Measurements from ENCODE around the gene ARHGAP24. TPM values are rescaled to one million over a fixed set of nuclear protein-coding genes. Genes with fewer than 3 reads are reported as not detected.
"Not testable (repeated sequence)": the region's sequence is repeated elsewhere in the genome, so short reads cannot be mapped to it uniquely, and the experiment has no call there.

Gene ARHGAP24
- total and polyA plus RNA-seq, 9 donors: 6.6 to 16.7 (median 10.0) TPM

DNA sequence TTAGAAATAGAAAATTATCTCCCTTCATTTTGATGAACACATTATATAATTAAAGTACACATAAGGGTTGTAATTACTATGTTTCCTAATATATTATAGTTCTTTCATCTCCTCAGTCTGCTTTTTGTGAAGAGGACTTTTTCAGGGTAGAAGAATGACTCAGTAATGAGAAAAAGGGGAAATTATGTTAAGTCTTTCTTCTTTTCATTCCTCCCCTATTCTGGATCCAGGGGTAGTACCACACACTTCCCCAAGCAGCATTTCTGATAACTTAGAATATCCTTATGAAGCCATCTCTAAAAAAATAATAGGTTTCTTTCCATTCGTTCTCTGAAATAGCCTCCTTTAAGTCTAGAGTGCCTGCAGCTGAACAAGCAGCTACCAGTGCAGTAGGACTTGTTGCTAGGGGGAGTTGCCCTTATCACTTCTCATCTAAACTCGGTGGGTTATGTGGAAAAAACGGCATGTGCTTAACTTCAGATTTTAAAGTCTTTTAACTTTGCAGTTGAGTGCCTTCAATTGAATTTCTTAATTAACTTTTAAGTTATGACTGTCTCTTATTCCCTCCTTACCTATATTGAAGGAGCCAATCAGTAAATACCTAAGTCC, 184.8 kb downstream of the ARHGAP24 start:
- H3K27me3 ChIP-seq: no peaks in the 10 kb centered on the region
- no peaks in the 10 kb centered on the region for H3K9me3 ChIP-seq
- TF ChIP-seq, protein P1, sequence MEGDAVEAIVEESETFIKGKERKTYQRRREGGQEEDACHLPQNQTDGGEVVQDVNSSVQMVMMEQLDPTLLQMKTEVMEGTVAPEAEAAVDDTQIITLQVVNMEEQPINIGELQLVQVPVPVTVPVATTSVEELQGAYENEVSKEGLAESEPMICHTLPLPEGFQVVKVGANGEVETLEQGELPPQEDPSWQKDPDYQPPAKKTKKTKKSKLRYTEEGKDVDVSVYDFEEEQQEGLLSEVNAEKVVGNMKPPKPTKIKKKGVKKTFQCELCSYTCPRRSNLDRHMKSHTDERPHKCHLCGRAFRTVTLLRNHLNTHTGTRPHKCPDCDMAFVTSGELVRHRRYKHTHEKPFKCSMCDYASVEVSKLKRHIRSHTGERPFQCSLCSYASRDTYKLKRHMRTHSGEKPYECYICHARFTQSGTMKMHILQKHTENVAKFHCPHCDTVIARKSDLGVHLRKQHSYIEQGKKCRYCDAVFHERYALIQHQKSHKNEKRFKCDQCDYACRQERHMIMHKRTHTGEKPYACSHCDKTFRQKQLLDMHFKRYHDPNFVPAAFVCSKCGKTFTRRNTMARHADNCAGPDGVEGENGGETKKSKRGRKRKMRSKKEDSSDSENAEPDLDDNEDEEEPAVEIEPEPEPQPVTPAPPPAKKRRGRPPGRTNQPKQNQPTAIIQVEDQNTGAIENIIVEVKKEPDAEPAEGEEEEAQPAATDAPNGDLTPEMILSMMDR (IDR thresholded peaks at IDR 0.05): no peak
- TF ChIP-seq POLR2A (IDR thresholded peaks at IDR 0.05): no peak
- TF ChIP-seq EP300 (IDR thresholded peaks at IDR 0.05): no peak
- H3K27ac ChIP-seq: no peak overlapping the region
- H3K4me1 ChIP-seq (ENCODE audit: insufficient read depth): no peaks in the 10 kb centered on the region
- DNase-seq: no peak
- no peaks in the 10 kb centered on the region for H3K36me3 ChIP-seq
- intact Hi-C loops (cut with DNase I): no loop called here
- WGBS, 3 donors: 34 to 48% (median 42%) methylated on average over 3 of the region's 3 CpGs
- H3K4me3 ChIP-seq: no peak overlapping the region

DNA sequence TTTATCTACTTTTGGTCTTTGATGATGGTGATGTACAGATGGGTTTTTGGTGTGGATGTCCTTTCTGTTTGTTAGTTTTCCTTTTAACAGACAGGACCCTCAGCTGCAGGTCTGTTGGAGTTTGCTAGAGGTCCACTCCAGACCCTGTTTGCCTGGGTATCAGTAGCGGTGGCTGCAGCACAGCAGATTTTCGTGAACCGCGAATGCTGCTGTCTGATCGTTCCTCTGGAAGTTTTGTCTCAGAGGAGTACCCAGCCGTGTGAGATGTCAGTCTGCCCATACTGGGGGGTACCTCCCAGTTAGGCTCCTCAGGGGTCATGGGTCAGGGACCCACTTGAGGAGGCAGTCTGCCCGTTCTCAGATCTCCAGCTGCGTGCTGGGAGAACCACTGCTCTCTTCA, 191.7 kb downstream of the ARHGAP24 start:
- H3K4me3 ChIP-seq; DNase-seq; H3K4me1 ChIP-seq (ENCODE audit: insufficient read depth); intact Hi-C loops (cut with DNase I); H3K27me3 ChIP-seq; H3K36me3 ChIP-seq; H3K9me3 ChIP-seq; H3K27ac ChIP-seq: not testable (repeated sequence)
- WGBS, 3 donors: 97 to 98% (median 98%) methylated on average over 7 to 8 of the region's 8 CpGs

DNA sequence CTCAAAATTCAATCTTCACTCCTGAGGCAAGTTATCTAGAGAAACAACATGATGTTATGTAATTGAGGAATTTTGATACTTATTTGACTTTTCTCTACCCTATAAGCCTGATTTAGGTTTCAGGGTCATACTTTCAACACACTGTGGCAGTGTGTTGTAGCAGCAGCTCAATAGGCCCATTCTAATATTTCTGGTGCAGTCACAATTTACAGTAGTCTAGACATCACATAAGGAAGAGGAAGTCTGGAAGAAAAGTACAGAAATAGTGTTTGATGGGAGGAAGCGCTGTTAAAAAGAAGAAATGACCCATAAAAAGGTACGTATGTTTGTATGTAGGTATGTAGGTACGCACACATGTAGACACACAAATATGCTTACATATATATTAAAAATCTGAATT, 194.3 kb downstream of the ARHGAP24 start:
- 96 to 97% (median 96%) methylated on average over 3 of the region's 3 CpGs for WGBS, 3 donors
- Histone ChIP-seq H3K27ac (no peak overlapping the region), H3K4me3 (no peak overlapping the region), H3K4me1 (ENCODE audit: insufficient read depth) (no peaks in the 10 kb centered on the region), H3K36me3 (no peaks in the 10 kb centered on the region), H3K27me3 (no peaks in the 10 kb centered on the region), H3K9me3 (no peaks in the 10 kb centered on the region)
- intact Hi-C loops (cut with DNase I): no loop called here
- no peak for DNase-seq
- TF ChIP-seq, protein P1 (IDR thresholded peaks at IDR 0.05): no peak

DNA sequence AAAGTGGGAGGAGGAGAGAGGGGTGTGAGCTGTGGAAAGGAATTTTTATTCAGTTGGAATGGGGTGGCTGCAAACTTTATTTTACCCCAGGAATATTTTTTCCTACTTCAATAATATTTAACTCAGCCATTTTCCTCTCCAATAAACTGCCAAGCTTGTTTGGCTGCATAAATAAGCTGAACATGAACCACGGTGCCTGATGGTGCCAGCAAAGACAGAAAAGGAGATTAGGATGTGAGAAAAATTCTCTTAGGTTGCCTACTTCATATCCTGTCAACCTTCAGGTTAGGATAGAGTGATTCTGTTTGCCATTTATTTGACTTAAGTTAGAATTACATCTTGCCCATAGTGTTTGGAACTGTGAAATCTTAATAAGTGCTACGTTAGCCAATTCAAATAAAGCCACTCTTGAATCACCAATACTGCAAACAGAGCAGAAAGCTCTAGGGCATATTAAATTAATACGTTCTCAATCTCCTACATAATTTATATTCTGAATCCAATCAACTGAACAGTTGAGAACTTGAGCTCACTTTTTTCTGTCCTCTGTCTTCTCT, 195.1 kb downstream of the ARHGAP24 start:
- Histone ChIP-seq H3K4me3 (no peak overlapping the region), H3K36me3 (no peaks in the 10 kb centered on the region), H3K27me3 (no peaks in the 10 kb centered on the region), H3K9me3 (no peaks in the 10 kb centered on the region), H3K27ac (no peak overlapping the region), H3K4me1 (ENCODE audit: insufficient read depth) (no peaks in the 10 kb centered on the region)
- intact Hi-C loops (cut with DNase I): no loop called here
- TF ChIP-seq, protein P1 (IDR thresholded peaks at IDR 0.05): no peak
- TF ChIP-seq EP300 (IDR thresholded peaks at IDR 0.05) (no peak), POLR2A (IDR thresholded peaks at IDR 0.05) (no peak)
- WGBS, 3 donors: 88 to 91% (median 90%) methylated on average over 3 of the region's 3 CpGs
- DNase-seq: no peak

DNA sequence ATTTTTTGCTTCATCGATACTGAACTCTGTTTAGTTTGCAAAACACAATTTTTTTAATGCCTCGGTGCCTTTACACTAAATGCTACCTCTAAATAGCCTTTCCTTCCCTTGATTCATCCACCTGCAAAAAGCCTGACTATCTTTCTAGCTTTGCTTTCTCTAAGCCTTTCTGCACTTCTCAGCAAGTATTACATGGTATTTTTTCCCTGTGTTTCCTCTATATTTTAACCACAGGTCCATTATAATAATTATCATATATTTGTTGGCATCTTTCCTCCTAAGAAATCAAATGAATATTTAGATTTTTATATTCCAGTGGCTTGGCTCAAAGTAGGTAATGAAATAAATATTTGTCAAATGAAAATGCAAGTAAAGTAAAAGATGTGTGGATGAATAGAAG, 196.2 kb downstream of the ARHGAP24 start:
- WGBS, 3 donors: 89 to 97% (median 93%) methylated on average over 2 of the region's 2 CpGs
- intact Hi-C loops (cut with DNase I): no loop called here
- H3K9me3 ChIP-seq: no peaks in the 10 kb centered on the region
- no peak overlapping the region for H3K27ac ChIP-seq
- DNase-seq: no peak
- no peaks in the 10 kb centered on the region for H3K27me3 ChIP-seq
- H3K36me3 ChIP-seq: no peaks in the 10 kb centered on the region
- H3K4me1 ChIP-seq (ENCODE audit: insufficient read depth): no peaks in the 10 kb centered on the region
- H3K4me3 ChIP-seq: no peak overlapping the region
- TF ChIP-seq, protein P1 (IDR thresholded peaks at IDR 0.05): no peak
- TF ChIP-seq POLR2A (IDR thresholded peaks at IDR 0.05) (no peak), EP300 (IDR thresholded peaks at IDR 0.05) (no peak)

Measured in ovary (tissue), 9 donors.